Gastrocnemius medialis (tissue), 4 donors: Measurements from ENCODE around the gene WFDC8.

Experiments used
- CTCF ChIP-seq, 5 experiments: fragments of 450-650 bp in 3 of 5; fragments of 200-600 bp in 2 of 5; sonication (generic) in 2 of 5; IDR thresholded peaks in 4 of 5; conservative IDR thresholded peaks in 1 of 5; 1 replicate in 4 of 5; 2 replicates in 1 of 5; pipeline ENCODE4 v1.5.1; 2016 to 2019; ENCODE audit warnings: antibody characterized with exemption in 5 of 5, mild to moderate bottlenecking in 3 of 5, moderate library complexity in 3 of 5
- POLR2A ChIP-seq, 2 donors: fragments of 450-650 bp; IDR thresholded peaks; one replicate each; pipeline ENCODE4 v1.6.1; 2017; ENCODE audit warnings: antibody characterized with exemption in 2 of 2, mild to moderate bottlenecking in 2 of 2, moderate library complexity in 2 of 2

- TF ChIP-seq CTCF (IDR thresholded peaks at IDR 0.05 in 4 of 5, conservative IDR thresholded peaks at IDR 0.05 in 1 of 5), result no peak
- no peak for TF ChIP-seq POLR2A (IDR thresholded peaks at IDR 0.05)
Measured at GRCh38 chr20:45545754-45546453, 33.2 kb downstream of the WFDC8 start.
